Endothelial cell (in vitro differentiated cells): ENCODE data around the gene MORC1. TPM values are rescaled to one million over a fixed set of nuclear protein-coding genes. Genes with fewer than 3 reads are reported as not detected.

ENCODE experiments used
- DNase-seq: peaks from one replicate; pipeline ENCODE4 v3.0.0; 2021; ENCODE audit warnings: low spot score
- H3K27ac Mint-ChIP-seq: one replicate; pipeline ENCODE4 v1.8.0; 2021; ENCODE audit warnings: mixed read lengths, inconsistent platforms; ENCODE audit not compliant: unreplicated experiment
- H3K27me3 Mint-ChIP-seq: one replicate; pipeline ENCODE4 v1.8.0; 2021; ENCODE audit warnings: mild to moderate bottlenecking, moderate library complexity, mixed read lengths, inconsistent platforms; ENCODE audit not compliant: unreplicated experiment
- H3K36me3 Mint-ChIP-seq: one replicate; pipeline ENCODE4 v1.8.0; 2021; ENCODE audit warnings: mild to moderate bottlenecking, low read depth, mixed read lengths, inconsistent platforms; ENCODE audit not compliant: unreplicated experiment
- H3K4me1 Mint-ChIP-seq: one replicate; pipeline ENCODE4 v1.8.0; 2021; ENCODE audit warnings: mild to moderate bottlenecking, mixed read lengths, inconsistent platforms; ENCODE audit not compliant: unreplicated experiment
- H3K4me3 Mint-ChIP-seq: one replicate; pipeline ENCODE4 v1.8.0; 2021; ENCODE audit warnings: mild to moderate bottlenecking, mixed read lengths, inconsistent platforms; ENCODE audit not compliant: unreplicated experiment
- H3K9me3 Mint-ChIP-seq: one replicate; pipeline ENCODE4 v1.8.0; 2021; ENCODE audit warnings: mixed read lengths, inconsistent platforms; ENCODE audit not compliant: unreplicated experiment
- CTCF ChIP-seq: fragments of 200-600 bp; sonication (generic); IDR thresholded peaks from one replicate; pipeline ENCODE4 v1.5.0; 2021; ENCODE audit warnings: antibody characterized with exemption; ENCODE audit not compliant: unreplicated experiment
- total RNA-seq: library from RNA; stranded (reverse); fragmentation: NEBNext Ultra II Directional; extraction: Animal tissue kit (Norgen Biotek cat#: 25700); gene quantifications from one replicate; pipeline ENCODE4 v1.2.1, GENCODE V29; 2021; ENCODE audit not compliant: unreplicated experiment

MORC1 gene
- total RNA-seq, 1 donor from 2014 or later: 0.10 TPM

GRCh38 chr3:109005443-109005842 is 112.5 kb downstream of the MORC1 start:
- Mint-ChIP-seq H3K27ac (no peak overlapping the region), H3K27me3 (peaks cover 1% of the 10 kb centered on the region), H3K9me3 (no peaks in the 10 kb centered on the region), H3K4me1 (no peaks in the 10 kb centered on the region), H3K4me3 (no peak overlapping the region), H3K36me3 (no peaks in the 10 kb centered on the region)
- DNase-seq: no peak
- TF ChIP-seq CTCF: no peak

DNA sequence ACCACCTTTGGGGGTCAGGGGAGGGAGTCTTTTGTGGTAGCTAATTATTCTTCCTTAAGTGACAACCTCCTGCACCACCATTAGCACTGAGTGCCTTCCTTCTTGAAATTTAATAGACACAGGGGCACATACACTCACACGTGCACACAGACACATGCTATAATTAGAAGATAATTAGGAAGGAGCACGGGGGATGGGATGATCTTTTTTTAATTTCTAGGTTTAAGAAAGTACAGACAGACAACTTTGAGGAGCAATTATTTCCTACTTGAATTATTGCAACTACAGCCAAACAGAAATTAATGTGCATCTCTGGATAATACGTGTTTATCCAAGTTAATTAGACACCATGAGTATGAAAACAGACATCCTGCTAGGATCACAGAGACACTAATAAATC is 119.5 kb downstream of the MORC1 start:
- no peak for DNase-seq
- H3K4me3 Mint-ChIP-seq: no peak overlapping the region
- H3K27me3 Mint-ChIP-seq: no peaks in the 10 kb centered on the region
- no peak for TF ChIP-seq CTCF
- H3K27ac Mint-ChIP-seq: no peak overlapping the region
- no peaks in the 10 kb centered on the region for H3K9me3 Mint-ChIP-seq
- no peaks in the 10 kb centered on the region for H3K36me3 Mint-ChIP-seq
- no peaks in the 10 kb centered on the region for H3K4me1 Mint-ChIP-seq

DNA sequence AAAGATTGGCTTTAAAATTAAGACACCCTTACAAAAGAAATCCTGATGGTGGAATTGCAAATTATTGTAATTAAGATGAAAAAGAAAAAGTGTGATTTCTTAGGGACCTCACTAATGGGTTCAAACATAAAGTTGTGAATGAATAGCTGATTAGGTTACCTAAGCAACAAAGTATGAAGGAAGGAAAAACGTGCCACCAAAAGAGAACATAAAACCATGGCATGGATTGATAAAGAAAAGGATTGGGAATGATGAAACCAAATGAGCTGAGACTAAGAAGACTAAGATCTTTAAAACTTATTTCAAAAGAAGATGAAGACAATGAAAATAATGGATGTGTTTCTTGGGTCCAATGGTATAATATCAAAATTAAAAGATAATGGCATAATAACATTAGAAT is 132.1 kb downstream of the MORC1 start:
- no peaks in the 10 kb centered on the region for H3K9me3 Mint-ChIP-seq
- H3K4me3 Mint-ChIP-seq: no peak overlapping the region
- no peak for TF ChIP-seq CTCF
- H3K27me3 Mint-ChIP-seq: peaks cover 3% of the 10 kb centered on the region
- no peak for DNase-seq
- H3K36me3 Mint-ChIP-seq: no peaks in the 10 kb centered on the region
- peaks cover 4% of the 10 kb centered on the region for H3K4me1 Mint-ChIP-seq
- H3K27ac Mint-ChIP-seq: no peak overlapping the region

DNA sequence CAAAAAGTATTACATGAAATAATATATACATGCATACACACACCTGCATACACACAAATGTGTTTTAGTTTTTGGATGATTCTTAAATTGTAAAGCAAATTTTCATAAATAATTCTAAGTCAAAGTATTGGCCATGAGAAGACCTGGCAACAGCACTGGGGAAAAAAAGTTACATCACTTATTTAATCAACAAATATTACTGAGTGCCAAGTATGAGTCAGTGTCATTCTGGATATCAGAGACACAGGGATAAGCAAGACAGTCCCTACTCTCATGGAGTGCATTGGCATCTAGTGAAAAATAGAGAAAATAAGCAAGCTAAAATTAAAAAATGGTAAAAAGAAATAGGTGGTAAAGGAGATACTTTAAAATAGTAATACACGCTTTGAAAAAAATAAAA is 134.9 kb downstream of the MORC1 start:
- H3K27ac Mint-ChIP-seq: no peak overlapping the region
- H3K27me3 Mint-ChIP-seq: peaks cover 3% of the 10 kb centered on the region
- no peaks in the 10 kb centered on the region for H3K9me3 Mint-ChIP-seq
- no peaks in the 10 kb centered on the region for H3K36me3 Mint-ChIP-seq
- peaks cover 4% of the 10 kb centered on the region for H3K4me1 Mint-ChIP-seq
- DNase-seq: no peak
- no peak overlapping the region for H3K4me3 Mint-ChIP-seq
- TF ChIP-seq CTCF: no peak

GRCh38 chr3:108976058-108976457 is 141.9 kb downstream of the MORC1 start:
- H3K4me3 Mint-ChIP-seq: no peak overlapping the region
- H3K36me3 Mint-ChIP-seq: no peaks in the 10 kb centered on the region
- DNase-seq: no peak
- no peaks in the 10 kb centered on the region for H3K9me3 Mint-ChIP-seq
- no peaks in the 10 kb centered on the region for H3K27me3 Mint-ChIP-seq
- no peak overlapping the region for H3K27ac Mint-ChIP-seq
- TF ChIP-seq CTCF: no peak
- peaks cover 6% of the 10 kb centered on the region for H3K4me1 Mint-ChIP-seq
